Muscle of leg (tissue), 11 donors: ENCODE results near the gene ZNF70. TPM values are rescaled to one million over a fixed set of nuclear protein-coding genes. Genes with fewer than 3 reads are reported as not detected.

Experiments
- DNase-seq: peaks from one replicate; pipeline ENCODE4 v3.0.0; 2013
- H3K27ac ChIP-seq: one replicate; pipeline ENCODE4 v1.5.1; 2013; ENCODE audit warnings: mild to moderate bottlenecking, low read length, control low read depth
- H3K27me3 ChIP-seq: one replicate; pipeline ENCODE4 v1.6.1; 2013; ENCODE audit warnings: low read length; ENCODE audit not compliant: control insufficient read depth, insufficient read depth
- H3K36me3 ChIP-seq: one replicate; pipeline ENCODE4 v1.6.1; 2013; ENCODE audit warnings: low read length; ENCODE audit not compliant: control insufficient read depth, insufficient read depth
- H3K4me1 ChIP-seq: one replicate; pipeline ENCODE4 v1.6.1; 2013; ENCODE audit warnings: low read length; ENCODE audit not compliant: control insufficient read depth, insufficient read depth
- H3K4me3 ChIP-seq: one replicate; pipeline ENCODE4 v1.5.1; 2013; ENCODE audit warnings: low read length, control low read depth
- H3K9me3 ChIP-seq: replicated peaks from 2 replicates; pipeline ENCODE4 v1.6.1; 2013; ENCODE audit warnings: low read depth, low read length; ENCODE audit not compliant: control insufficient read depth
- WGBS: methylation state at CpG from one replicate; pipeline ENCODE4 v1.1.5; 2013; ENCODE audit warnings: missing lambda C conversion rate; ENCODE audit not compliant: insufficient coverage; 5-methylcytosine and 5-hydroxymethylcytosine counted together
- polyA plus RNA-seq, 8 donors: library from polyadenylated mRNA; unstranded; fragments of 120-200 nt; gene quantifications; one replicate each; pipeline versions ENCODE4 v1.2.1 to v1.2.3, GENCODE V29; 2013; ENCODE audit warnings: inconsistent platforms in 1 of 8, low replicate concordance in 1 of 8; ENCODE audit not compliant: insufficient read length in 8 of 8, insufficient read depth in 1 of 8
- total RNA-seq: library from RNA; stranded (reverse); fragments of 120-200 nt; gene quantifications from one replicate; pipeline ENCODE4 v1.2.4, GENCODE V29; 2013

Gene ZNF70
- total and polyA plus RNA-seq, 9 donors = 3.9 to 6.9 (median 5.1) TPM

DNA sequence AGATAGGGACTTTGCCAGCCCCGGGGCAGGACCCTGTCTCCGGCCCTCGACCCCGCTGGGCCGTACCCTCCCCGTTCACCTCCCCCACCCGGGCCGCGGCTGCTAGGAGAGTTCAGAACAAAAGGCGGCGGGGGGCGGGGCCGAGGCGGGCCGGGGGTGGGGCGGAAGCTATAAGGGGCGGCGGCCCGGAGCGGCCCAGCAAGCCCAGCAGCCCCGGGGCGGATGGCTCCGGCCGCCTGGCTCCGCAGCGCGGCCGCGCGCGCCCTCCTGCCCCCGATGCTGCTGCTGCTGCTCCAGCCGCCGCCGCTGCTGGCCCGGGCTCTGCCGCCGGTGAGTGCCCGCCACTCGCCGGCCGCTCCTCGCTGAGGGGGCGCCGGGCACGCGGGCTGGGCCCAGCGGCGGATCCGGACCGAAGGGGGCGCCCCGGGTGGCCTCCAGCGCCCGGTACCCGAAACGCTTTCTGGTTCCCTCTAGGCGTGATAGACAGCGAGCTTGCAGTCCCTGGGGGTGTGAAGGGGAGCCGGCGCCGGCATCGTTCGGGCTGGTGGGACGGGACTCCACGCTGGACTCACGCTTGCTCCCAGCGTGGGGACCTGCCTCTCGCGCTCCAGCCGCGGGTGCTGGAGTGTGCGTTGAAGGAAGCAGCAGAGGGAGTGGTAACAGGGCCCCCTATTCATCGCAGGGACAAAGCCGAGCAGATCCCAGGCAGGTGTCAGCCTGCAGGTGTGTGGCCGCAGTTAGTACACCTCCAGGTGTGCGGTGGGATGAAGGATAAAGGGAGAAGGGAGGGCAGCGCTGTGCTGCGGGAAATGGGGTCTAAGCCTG lies 21.9 kb upstream of the ZNF70 start, which contains the start of gene MMP11:
MMP11 (plus strand) TSS at position 201 of the 825 bp plus-strand sequence; CDS start at position 223, 22 bp downstream.
- peak; percentile 66 for DNase-seq
- Histone ChIP-seq H3K36me3 (no peaks in the 10 kb centered on the region), H3K27me3 (peaks cover 6% of the 10 kb centered on the region), H3K4me3 (peak within 1 kb of the TSS; percentile 47), H3K9me3 (no peaks in the 10 kb centered on the region), H3K4me1 (peaks cover 54% of the 10 kb centered on the region), H3K27ac (no peak within 1 kb of the TSS)
- 2% methylated on average over 76 of the region's 79 CpGs for WGBS

GRCh38 chr22:23772315-23772648 lies 21.4 kb upstream of the ZNF70 start:
- Histone ChIP-seq H3K36me3 (no peaks in the 10 kb centered on the region), H3K4me1 (peaks cover 51% of the 10 kb centered on the region), H3K4me3 (peak overlapping the region; percentile 29), H3K27ac (no peak overlapping the region), H3K27me3 (peaks cover 6% of the 10 kb centered on the region), H3K9me3 (no peaks in the 10 kb centered on the region)
- DNase-seq = peak; percentile 39
- 3% methylated on average over 3 of the region's 6 CpGs for WGBS

GRCh38 chr22:23769321-23769965 lies 18.5 kb upstream of the ZNF70 start:
- Histone ChIP-seq H3K27ac (no peak overlapping the region), H3K4me1 (peaks cover 49% of the 10 kb centered on the region)

DNA sequence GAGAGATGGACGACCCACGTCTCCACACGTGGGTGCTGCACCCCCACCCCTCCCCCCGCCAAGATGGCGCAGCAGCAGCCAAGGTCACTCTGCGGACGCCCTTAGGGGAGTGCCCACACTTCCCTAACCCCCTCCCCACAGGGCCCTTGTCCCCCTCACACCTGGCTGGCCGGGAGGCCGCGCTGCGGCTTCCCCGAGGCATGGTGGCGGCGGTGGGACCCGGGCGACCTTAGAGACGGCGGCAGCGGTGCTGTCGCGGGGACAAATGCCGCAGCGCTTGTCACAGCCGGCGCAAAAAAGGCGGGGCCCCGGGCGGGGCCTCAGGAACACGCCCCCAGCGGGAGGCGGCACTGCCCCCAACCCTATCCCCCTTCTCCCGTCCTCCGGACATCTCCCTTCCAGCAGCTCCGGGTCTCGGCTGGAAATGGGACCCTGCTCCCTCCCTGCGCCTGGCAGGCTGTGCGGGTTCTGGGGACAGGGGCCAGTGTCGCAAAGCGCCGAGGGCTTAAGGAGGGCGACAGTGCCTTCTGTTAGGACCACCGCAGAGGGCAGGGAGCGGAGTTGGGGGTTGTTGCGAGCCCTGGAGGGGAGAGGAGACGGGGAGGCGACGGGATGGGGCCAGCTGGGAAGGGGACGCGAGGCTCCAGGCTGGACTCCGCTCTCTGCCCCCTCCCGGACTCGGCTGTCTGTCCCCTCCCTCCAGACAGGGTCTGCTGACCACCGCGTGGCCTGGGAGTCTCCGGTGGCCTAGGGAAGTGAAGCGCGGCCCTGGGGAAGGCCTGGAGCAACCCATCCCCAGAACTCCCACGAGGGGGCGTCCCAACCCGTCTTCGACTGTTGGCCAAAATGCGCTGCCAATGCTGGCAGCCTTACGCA lies 17.0 kb upstream of the ZNF70 start, which contains the start of gene CHCHD10:
CHCHD10 (minus strand) TSS at position 300 of the 876 bp plus-strand sequence; CDS start at position 202, 98 bp downstream.
- Histone ChIP-seq H3K27me3 (peaks cover 3% of the 10 kb centered on the region), H3K9me3 (no peaks in the 10 kb centered on the region), H3K27ac (peak within 1 kb of the TSS; percentile 85), H3K4me1 (peaks cover 47% of the 10 kb centered on the region), H3K36me3 (peaks cover 12% of the 10 kb centered on the region), H3K4me3 (peak within 1 kb of the TSS; percentile 82)
- DNase-seq = peak; percentile 88
- WGBS = under 1% methylated on average over 51 of the region's 63 CpGs

More at GRCh38 chr22:23769321-23769965, 18.5 kb upstream of the ZNF70 start:
- Histone ChIP-seq H3K9me3 (no peaks in the 10 kb centered on the region), H3K4me3 (no peak overlapping the region), H3K27me3 (peaks cover 6% of the 10 kb centered on the region), H3K36me3 (peaks cover 12% of the 10 kb centered on the region)
- no peak for DNase-seq
- 67% methylated on average over 4 of the region's 6 CpGs for WGBS

DNA sequence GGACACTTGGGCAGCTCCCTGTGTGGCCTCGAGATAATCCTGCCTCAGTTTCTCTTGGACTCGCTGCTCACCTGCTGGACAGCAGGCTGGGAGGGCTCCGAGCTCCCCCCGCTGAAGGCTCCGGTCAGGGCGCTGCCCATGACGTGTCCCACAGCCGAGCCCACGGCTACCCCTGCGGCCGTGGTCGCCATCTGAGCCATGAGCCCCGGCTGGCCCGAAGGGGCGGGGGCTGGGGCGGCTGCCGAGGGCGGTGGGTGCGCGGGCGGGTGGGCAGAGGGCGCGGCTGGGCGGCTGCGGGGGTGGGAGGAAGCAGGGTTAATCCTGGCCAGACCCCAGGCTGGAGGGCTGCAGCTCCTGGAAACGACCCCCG lies 16.4 kb upstream of the ZNF70 start:
- no peak overlapping the region for H3K27ac ChIP-seq
- 6% methylated on average over 20 of the region's 27 CpGs for WGBS
- DNase-seq = no peak
- peaks cover under 1% of the 10 kb centered on the region for H3K27me3 ChIP-seq
- H3K4me1 ChIP-seq = peaks cover 47% of the 10 kb centered on the region
- no peaks in the 10 kb centered on the region for H3K9me3 ChIP-seq
- H3K36me3 ChIP-seq = peaks cover 12% of the 10 kb centered on the region
- H3K4me3 ChIP-seq = peak overlapping the region; percentile 82

- Histone ChIP-seq H3K36me3 (peaks cover 12% of the 10 kb centered on the region), H3K4me1 (peaks cover 43% of the 10 kb centered on the region), H3K9me3 (no peaks in the 10 kb centered on the region), H3K27me3 (no peaks in the 10 kb centered on the region), H3K27ac (no peak overlapping the region), H3K4me3 (no peak overlapping the region)
- WGBS = 92% methylated on average over 6 of the region's 9 CpGs
- DNase-seq = no peak
These were observed 14.3 kb upstream of the ZNF70 start for GRCh38 chr22:23764899-23765881.

GRCh38 chr22:23763954-23764353 lies 13.0 kb upstream of the ZNF70 start:
- no peaks in the 10 kb centered on the region for H3K27me3 ChIP-seq
- H3K27ac ChIP-seq = no peak overlapping the region
- H3K4me1 ChIP-seq = peaks cover 37% of the 10 kb centered on the region
- 92% methylated on average over 2 of the region's 7 CpGs for WGBS
- H3K4me3 ChIP-seq = no peak overlapping the region
- DNase-seq = no peak
- peaks cover 12% of the 10 kb centered on the region for H3K36me3 ChIP-seq
- no peaks in the 10 kb centered on the region for H3K9me3 ChIP-seq

- no peak overlapping the region for H3K27ac ChIP-seq
- no peak overlapping the region for H3K4me3 ChIP-seq
- H3K27me3 ChIP-seq = no peaks in the 10 kb centered on the region
- no peaks in the 10 kb centered on the region for H3K9me3 ChIP-seq
- no peak for DNase-seq
- H3K4me1 ChIP-seq = peaks cover 33% of the 10 kb centered on the region
- WGBS = 6% methylated on average over 14 of the region's 17 CpGs
- H3K36me3 ChIP-seq = peaks cover 12% of the 10 kb centered on the region
These were observed 12.7 kb upstream of the ZNF70 start for GRCh38 chr22:23763579-23763945.
